Activated CD4-positive, alpha-beta T cell treated with anti-CD3 and anti-CD28 coated beads for 4 hours (primary cell): ENCODE measurements around the gene TLR3.
"Not testable (repeated sequence)": the region's sequence is repeated elsewhere in the genome, so short reads cannot be mapped to it uniquely, and the experiment has no call there.

Experiments used
- DNase-seq, 2 donors: peaks; one replicate each; pipeline ENCODE4 v3.0.0-alpha.2; 2020

Gene TLR3

GRCh38 chr4:186050135-186050534, 18.8 kb upstream of the TLR3 start:
- DNase-seq = not testable (repeated sequence)

- no peak for DNase-seq
These were observed 17.9 kb upstream of the TLR3 start for GRCh38 chr4:186051096-186051495.

DNA sequence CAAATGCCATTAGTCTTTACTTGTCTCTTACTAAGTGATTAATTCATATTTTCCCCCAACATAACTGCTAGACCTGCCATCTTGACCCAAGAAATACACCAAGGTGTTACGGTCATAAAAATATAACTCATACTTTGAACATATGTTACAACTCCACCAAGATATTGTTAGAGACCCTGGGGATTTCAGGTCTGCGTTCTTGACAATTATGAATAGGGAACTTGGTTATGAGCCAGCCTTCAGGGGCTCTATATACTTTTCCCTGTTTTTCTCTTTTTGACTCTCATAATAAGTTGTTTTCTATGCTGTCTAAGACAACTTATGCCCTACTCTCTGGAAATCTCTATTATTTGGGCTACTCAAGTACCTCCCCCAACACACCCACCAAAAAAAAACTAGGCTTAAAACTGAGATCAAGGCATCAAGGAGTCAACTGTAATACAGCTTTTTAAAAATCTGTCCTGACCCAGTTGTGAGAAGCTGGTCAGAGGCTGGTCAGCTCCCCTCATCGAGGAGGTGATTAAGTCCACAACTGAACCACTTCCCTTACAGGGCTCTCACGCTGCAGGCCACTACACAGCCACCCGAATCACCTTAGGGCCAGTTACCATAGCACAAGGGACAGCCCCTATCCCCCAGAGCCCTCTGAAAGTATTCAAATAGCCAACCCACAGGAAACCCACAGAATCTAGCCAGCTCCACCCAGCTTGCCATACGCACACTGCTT, 10.5 kb upstream of the TLR3 start:
- DNase-seq = no peak

GRCh38 chr4:186058980-186059316, 10.0 kb upstream of the TLR3 start:
- no peak for DNase-seq

GRCh38 chr4:186061921-186062320, 7.0 kb upstream of the TLR3 start:
- DNase-seq = no peak

GRCh38 chr4:186067757-186068385, 1.1 kb upstream of the TLR3 start:
- DNase-seq = peak in 1 of 2 donors; percentile 15

- no peak for DNase-seq
These were observed 773 bp downstream of the TLR3 start for GRCh38 chr4:186069729-186070128.

DNA sequence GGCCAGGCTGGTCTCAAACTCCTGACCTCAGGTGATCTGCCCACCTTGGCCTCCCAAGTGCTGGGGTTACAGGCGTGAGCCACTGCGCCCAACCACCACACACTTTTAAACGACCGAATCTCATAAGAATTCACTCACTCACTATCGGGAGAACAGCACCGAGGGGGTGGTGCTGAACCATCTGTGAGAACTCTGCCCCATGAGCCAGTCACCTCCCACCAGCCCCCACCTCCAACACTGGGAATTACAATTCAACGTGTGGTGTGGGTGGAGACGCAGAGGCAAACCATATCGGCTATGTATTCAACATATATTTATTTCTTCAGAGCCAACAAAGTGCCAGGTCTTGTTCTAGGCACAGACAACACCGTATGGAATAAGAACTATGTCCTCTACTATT, 3.6 kb downstream of the TLR3 start:
- no peak for DNase-seq

DNA sequence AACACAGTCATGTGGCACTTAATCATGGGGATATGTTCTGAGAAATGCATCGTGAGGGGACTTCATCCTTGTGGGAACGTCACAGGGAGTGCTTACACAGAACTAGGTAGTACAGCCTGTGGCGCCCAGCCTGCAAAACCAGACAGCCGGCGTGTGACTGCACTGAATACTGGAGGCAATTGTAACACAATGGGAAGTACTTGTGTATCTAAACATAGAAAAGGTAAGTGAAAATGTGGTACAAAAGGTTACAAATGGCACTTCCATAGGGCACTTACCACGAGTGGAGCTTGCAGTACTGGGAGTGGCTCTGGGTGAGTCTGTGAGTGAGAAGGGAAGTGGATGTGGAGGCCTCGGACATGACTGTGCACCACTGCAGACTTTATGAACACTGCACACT, 5.2 kb downstream of the TLR3 start:
- DNase-seq = no peak

DNA sequence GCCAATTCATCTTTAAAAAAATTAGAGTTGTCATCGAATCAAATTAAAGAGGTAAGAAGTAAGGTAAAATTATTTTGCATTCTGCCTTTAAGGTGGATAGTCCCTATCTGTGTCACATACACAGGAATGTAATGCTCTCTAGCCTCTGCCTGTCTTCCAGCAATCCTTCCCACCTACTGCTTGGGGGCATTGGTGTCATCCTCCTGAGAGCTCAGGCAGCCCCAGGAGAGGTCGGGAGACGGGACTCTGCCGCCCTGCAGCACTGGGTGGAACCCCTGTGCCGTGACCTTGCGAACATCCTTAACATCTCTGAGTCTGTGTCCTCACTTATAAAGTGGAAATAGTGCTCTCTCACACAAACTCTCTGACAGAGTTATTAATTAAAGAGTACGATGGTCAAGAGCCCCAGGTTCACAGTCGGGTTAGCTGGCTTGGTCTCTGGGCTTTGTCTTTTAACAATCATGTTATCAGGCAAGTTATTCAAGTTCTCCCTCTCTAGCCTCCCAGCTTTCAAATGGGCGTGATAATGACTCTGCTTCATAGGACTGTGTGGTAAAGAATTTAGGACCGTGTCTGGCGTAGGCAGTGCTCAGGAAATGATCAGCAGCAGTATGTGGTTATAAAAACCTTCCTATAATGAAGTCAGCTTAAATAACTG, 10.2 kb downstream of the TLR3 start:
- no peak for DNase-seq

- DNase-seq = no peak
These were observed 10.7 kb downstream of the TLR3 start for GRCh38 chr4:186079694-186080093.

DNA sequence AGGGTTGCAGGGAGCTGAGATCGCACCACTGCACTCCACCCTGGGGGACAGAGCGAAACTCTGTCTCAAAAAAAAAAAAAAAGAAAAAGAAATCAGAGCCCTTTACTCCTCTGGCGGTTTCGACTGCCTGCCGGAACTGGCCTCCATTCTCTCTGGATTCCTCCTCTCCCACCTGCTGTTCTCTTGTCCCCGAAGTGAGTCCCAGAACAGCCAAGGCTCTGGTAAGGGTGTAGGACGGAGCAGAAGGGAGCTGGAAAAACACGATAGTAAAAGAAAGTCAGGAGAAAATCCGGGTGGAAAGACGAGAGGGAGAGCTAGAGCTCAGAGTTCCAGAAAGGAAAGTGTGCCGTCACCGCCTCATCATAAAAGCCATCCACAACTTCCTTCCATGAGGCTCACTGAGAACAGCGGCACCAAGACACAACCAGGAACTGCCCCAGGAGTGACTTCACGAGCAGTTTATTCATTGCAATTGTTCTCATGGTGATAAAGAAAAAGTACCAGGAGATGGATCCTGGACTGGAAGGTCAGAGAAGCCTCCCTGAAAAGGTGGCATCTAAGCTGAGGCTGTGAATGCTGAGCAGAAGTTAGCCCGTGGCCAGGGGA, 12.3 kb downstream of the TLR3 start:
- DNase-seq = no peak

DNA sequence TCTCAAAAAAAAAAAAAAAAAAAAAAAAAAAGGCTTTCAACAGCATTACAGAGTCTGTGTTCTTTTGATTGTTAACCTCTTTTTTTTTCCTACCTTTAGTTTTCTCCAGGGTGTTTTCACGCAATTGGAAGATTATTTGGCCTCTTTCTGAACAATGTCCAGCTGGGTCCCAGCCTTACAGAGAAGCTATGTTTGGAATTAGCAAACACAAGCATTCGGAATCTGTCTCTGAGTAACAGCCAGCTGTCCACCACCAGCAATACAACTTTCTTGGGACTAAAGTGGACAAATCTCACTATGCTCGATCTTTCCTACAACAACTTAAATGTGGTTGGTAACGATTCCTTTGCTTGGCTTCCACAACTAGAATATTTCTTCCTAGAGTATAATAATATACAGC, 13.3 kb downstream of the TLR3 start:
- DNase-seq = no peak

DNA sequence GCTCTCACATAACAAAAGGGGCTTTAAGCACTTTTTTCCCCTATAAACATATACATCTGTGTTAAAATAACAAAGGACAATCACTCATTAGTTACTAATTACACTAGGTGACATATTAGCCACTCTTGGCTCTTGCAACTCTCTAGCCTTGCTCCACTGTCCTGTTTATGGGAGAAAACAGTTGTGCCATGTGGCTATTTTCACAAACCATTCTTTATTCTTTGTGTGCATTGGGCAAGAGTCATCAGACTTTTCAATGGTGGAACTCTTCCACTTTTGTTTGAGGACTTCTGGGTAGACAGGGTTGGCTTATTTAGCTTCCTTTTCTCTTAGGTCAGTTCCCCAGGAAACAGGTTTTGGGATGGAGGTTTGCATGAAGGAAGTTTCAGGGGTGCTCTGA, 19.6 kb downstream of the TLR3 start:
- DNase-seq = no peak

DNA sequence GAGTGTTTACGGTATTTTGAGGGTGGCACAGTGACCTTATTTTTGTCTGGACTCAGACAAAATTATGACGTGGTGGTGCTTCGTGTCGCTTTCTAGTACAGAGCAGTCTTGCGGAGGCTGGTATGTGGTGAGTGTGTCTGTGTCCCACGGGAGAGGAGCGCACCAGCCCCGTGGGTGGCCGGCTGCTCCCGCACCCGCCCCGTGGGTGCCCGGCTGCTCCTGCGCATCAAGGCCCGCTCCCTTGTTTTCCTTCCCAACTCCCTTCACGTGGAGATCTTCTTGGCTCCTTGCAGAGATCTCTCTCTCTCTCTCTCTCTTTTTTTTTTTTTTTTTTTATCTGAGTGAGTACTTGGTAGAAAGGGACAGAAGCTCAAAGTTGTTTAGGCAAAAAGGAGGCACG, 23.3 kb downstream of the TLR3 start:
- DNase-seq = no peak

DNA sequence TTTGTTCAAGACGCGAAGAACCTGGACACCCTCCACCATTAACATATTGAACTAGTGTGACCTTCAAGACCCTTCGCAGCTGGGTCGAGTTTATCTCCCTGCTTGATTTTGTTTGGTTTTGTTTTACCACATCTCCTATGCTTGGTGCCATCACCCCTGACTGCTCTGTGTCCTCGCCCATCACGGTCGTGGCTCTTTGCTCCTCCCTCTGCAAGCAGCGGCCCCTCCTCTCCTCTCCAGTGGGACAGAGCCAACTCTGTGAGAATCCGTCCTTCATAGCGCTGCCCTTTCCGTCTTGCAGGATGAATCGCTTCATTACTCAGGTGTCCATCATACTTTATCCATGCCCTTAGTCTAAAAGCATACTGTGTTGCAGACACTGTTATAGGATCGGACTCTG, 26.4 kb downstream of the TLR3 start:
- no peak for DNase-seq

DNA sequence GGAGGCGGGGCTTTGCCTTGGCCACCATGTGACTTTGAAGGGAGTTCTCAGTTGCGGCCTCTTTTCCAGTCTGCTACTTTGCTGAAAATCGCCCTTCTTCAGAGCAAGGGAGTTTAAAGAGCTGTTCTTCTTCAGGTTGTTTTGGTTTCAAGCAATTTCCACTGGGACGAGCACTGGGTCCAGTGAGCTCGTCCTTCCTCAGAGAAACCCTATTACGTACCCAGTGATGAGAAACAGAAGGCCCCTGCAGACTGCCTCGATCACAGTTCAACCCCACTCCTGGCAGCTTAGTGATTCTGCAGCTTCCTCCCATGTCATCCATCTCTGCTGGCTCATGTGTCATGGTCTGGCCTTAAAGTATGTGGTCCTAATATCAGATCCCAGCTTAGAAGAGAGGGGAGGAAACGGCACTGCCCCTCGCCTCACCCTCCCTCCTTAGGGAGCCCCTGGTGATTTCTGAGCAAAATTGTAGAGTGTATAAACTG, 27.8 kb downstream of the TLR3 start:
- no peak for DNase-seq

DNA sequence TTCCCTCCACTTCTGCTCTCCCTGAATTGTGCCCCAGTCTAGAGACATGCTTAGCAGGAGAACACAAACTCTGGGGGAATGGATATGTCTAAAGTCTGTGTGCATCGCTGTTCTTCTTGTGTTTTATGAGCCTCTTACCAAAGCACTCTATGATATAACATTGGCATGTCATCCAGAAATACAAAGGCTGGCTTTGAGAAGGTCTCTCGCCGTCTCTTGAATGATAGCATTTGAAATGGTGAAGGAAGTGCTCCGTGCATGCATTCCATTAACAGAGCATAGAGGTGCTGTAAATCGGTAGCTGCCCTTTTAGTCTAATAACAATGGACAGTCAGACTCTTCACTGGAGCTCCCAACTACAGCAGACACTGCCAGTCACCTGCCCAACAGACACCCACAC, 28.4 kb downstream of the TLR3 start:
- no peak for DNase-seq

DNA sequence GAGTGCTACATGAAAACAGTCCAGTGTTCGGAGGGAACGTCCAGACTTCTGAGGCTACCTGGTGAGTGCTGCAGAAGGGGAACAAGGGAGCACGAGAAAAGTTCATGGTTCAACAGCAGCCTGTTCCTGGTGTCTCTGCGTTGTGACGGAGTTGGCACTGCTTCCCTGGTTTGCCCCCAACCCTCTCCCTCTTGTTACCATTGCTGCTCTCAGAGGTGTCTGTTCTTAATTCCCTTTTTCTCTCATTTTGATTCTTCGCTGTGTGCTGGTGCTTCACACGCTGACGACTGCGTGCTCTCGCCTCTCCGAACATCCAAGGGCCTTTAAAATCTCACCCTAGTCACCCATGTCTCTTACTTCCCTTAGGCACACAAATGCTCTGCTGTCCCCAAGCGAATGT, 34.0 kb downstream of the TLR3 start:
- no peak for DNase-seq

- DNase-seq = peak; percentile 19 to 54
These were observed 35.3 kb downstream of the TLR3 start, which contains the start of gene FAM149A for GRCh38 chr4:186104114-186104889. FAM149A (plus strand) TSS chr4:186104704.

DNA sequence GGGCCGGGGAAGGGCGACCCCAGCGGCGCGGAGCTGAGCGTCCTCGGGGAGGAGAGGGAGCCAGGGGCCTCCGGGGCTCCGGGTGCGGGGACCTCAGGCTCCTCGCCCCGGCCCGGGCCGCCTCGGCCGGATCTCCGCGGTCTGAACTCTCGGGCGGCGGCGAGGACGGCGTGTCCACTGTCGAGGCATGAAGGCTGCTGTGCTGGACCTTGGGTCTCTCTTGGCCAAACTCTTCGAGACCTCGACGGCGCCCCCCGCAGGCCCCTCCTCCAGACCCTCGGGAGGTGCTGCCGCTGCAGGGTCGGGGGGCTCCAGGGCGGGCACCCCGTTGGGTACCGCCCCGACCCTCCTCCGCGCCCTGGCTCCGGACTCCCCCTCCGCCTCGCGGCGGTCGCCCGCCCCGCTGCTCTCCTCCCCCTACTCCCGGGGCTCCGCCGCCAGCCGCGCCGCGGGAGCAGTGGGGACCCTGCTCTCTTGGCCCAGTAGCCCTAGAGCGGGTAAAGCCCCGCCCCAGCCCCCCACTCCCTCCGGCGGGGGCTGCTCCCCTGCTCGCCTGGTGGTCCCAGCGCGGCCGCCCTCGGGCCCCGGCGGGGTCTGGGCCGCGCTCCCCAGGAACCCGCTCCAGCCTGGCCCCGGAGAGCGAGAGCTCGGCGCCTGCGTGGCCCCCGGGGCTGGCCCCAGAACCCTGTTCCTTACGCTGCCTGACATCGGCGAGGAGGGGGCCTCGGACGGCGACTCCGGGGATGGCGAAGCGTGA, 36.1 kb downstream of the TLR3 start:
- no peak for DNase-seq

DNA sequence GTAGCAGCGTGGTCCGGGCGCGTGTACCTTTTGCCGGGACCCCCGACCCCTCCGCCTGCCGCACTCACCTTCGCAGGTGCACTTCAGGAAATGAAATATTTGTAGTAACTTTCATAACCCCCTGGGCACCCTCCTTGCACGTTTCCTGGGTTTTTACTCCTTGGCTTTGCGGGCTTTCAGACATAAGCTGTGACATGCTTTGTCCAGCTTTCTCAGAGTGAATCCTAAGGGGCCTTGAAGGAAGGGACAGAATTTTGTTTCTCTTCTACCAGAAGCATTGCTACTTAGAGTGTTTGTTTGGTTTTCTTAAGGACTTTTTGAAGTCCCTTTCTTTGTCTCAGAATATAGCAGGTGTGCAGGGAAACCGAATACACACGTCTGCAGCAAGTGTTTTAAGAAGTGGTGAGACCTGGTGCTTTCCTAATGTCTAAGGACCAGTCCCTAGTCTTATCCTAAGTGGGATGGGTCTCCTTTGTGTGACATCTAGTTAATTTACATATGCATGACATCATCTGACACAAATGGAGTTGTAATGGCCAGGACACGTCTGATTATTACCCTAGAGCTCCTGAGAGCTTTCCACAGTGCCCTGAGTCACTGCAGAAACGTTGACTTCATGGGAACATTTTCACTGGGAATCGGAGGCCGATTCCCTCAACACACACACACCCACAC, 36.8 kb downstream of the TLR3 start:
- no peak for DNase-seq
